Fibroblast of skin of left quadriceps (primary cell): ENCODE results near the gene MRPS18A.

Experiments used
- DNase-seq, 2 experiments: peaks; one replicate each; pipeline ENCODE4 v3.0.0-alpha.2; 2013; ENCODE audit warnings: low read depth in 2 of 2

The MRPS18A gene

GRCh38 chr6:43687437-43688347, at the start of gene MRPS18A:
TSS of gene MRPS18A (minus strand) at chr6:43687791. CDS start at chr6:43687779, 12 bp downstream.
- DNase-seq, result no peak

- no peak for DNase-seq
Measured at GRCh38 chr6:43736844-43737243, 49.3 kb upstream of the MRPS18A start.

GRCh38 chr6:43736211-43736786, 48.7 kb upstream of the MRPS18A start:
- DNase-seq, result no peak

- no peak for DNase-seq
Measured at GRCh38 chr6:43735642-43736199, 48.1 kb upstream of the MRPS18A start.

GRCh38 chr6:43734294-43734665, 46.7 kb upstream of the MRPS18A start:
- no peak for DNase-seq

- no peak for DNase-seq
Measured at GRCh38 chr6:43733471-43734293, 46.1 kb upstream of the MRPS18A start.

GRCh38 chr6:43730634-43731033, 43.0 kb upstream of the MRPS18A start:
- DNase-seq, result no peak

GRCh38 chr6:43729537-43729936, 41.9 kb upstream of the MRPS18A start:
- DNase-seq, result no peak

- DNase-seq, result no peak
Measured at GRCh38 chr6:43728586-43728985, 41.0 kb upstream of the MRPS18A start.

- no peak for DNase-seq
Measured at GRCh38 chr6:43727634-43728033, 40.0 kb upstream of the MRPS18A start.

- DNase-seq, result no peak
Measured at GRCh38 chr6:43725643-43726580, 38.3 kb upstream of the MRPS18A start.

GRCh38 chr6:43724914-43725642, 37.5 kb upstream of the MRPS18A start:
- peak; percentile 92 for DNase-seq

GRCh38 chr6:43724354-43724753, 36.8 kb upstream of the MRPS18A start:
- no peak for DNase-seq

GRCh38 chr6:43723737-43724295, 36.2 kb upstream of the MRPS18A start:
- no peak for DNase-seq

GRCh38 chr6:43722920-43723545, 35.4 kb upstream of the MRPS18A start:
- no peak for DNase-seq

GRCh38 chr6:43720999-43721398, 33.4 kb upstream of the MRPS18A start:
- DNase-seq, result no peak

- DNase-seq, result no peak
Measured at GRCh38 chr6:43719511-43719910, 31.9 kb upstream of the MRPS18A start.

- DNase-seq, result no peak
Measured at GRCh38 chr6:43718387-43719105, 31.0 kb upstream of the MRPS18A start.

- DNase-seq, result no peak
Measured at GRCh38 chr6:43717822-43718221, 30.2 kb upstream of the MRPS18A start.
